ENCODE results near the gene BSG.
"Not testable (repeated sequence)": the region's sequence is repeated elsewhere in the genome, so short reads cannot be mapped to it uniquely, and the experiment has no call there.

BSG gene

DNA sequence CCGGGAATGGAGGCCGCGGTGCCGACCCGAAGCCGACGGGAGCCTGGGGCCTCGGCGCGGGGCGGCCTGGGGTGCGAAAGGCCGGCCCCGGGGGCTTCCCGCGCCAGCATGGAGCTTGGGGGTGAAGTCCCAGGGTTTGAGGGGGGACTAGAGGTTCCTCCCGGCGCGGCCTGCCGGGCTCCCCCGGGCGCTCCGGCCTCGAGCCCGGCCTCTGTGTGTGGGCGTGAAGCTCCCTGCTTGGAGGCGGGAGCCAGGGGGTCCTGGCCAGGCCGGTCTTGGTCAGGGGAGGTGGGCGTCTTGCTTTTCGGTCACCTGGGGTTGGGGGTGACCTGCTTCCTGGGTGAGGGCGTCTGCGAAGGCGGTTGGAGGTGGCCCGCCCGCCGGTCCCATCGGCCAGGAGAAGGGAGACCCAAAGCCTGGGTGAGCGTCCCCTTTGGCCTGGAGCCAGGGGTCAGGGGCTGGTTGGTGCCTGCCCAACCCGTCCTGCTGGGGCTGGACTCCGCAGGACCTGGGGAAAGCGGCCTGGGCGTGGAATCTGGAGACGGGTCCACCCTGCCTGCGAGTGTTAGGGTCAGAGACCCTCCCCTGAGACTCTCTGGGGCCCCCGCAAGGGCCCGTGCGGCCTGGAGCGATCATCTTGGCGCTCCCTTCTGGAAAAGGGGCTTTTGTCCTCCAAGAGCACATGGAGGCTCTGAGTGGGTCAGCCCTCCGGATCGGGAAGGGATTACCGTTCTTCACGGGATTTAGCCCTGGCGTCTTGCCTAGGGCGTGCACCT is 535 bp downstream of the BSG start:
- no peak for DNase-seq (ENCODE audit: low read depth)

DNA sequence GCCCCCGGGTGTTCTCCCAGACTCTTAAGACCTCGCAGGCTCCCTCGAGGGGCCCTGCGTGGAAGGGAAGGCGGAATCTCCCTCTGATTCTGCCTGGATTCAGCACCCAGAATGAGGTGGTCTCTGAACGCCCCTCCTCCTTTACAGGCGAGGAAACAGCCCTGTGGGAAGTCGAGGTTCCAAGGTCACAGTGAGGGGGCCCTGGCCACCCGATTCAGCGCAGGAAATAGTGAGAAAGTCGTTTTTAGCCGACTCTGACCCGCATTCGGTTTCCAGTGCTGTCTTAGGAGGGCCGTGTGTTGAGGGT is 1.1 kb downstream of the BSG start:
- no peak for DNase-seq (ENCODE audit: low read depth)

DNA sequence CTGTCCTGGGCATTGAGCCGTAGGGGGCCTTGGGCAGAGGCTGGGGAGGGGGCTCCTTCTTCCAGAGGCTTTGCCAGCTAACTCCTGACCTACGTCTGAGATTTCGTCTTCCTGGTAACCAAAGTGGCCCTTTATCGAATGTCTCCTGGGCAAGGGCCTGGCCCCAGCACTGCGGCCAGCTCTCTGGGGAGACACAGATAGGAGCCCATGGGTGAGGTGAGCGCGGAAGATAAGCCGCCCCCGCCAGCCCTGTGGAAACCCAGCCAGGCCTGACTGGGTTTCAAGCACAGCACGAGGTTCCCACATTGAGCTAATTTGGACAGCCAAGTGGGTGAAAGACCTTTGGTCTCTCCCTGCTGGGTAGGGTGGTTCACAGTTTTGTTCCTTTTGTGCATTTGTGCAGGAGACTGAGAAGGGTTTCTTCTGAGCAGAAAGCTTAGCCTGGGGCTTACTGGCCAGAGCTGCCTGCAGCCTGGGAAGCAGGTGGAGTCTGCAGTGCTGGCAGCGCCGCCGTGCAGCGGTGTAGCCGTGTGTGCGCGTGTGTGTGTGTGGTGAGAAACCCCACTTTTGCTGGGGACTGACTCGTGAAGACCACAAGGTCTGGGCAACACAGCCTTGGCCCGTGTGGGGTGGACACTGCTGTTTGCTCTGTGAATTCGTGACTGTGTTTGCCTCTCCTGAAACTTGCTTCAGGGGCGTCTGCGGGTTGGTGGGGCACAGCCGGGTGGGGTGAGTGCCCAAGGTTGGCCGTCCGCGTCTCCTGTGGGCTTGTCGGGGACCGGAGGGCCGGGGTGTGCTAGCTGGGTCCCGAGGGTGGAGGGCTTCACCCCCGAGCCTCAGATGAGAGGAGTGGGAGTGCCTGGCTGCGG is 2.5 kb downstream of the BSG start:
- DNase-seq (ENCODE audit: low read depth) = no peak

DNA sequence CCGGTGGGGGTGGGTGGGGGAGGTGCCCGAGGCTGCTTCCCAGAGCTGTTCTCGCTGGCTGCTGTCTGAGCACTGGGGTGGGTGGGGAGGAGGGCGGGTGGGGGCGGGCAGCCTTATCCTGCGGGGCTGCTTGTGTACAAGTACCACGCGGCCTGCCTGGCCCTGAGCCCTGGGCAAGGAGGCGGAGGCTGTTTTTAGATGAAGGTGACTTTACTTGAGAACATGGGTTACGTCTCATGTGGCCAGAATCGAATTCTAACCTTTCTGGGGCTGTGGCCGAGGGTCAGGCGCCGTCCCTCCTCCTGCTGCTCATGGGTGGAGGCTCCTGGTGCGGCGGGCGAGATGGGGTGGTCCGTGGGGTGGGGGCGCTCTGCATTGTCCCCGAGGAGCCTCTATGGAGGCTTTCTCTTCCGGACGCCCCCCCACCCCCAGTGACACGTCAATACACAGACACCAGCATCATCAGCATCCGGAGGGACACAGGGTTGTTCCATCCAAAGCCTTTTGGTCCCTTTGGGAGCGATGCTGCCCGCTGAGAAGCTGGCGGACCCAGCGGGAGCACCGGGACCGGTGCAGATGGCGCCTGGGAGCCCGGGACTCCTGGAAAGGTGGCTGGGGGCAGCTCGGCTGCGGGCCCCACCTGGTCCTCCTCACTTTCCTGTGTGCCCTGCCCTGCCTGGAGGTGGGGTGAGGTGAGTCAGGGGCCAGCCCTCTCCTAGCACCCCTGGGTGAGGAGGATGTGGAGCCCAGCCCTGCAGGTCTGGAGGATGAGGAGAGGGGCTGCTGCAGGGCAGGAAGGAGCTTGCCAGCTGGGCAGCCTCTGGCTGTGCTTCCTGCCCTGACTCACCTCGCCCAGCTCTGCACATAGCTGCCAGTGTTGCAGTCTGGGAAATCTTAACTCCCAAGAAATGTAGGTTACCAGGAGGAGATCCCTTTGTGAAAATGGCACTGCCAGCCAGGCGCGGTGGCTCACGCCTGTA is 3.4 kb downstream of the BSG start:
- DNase-seq (ENCODE audit: low read depth) = no peak

DNA sequence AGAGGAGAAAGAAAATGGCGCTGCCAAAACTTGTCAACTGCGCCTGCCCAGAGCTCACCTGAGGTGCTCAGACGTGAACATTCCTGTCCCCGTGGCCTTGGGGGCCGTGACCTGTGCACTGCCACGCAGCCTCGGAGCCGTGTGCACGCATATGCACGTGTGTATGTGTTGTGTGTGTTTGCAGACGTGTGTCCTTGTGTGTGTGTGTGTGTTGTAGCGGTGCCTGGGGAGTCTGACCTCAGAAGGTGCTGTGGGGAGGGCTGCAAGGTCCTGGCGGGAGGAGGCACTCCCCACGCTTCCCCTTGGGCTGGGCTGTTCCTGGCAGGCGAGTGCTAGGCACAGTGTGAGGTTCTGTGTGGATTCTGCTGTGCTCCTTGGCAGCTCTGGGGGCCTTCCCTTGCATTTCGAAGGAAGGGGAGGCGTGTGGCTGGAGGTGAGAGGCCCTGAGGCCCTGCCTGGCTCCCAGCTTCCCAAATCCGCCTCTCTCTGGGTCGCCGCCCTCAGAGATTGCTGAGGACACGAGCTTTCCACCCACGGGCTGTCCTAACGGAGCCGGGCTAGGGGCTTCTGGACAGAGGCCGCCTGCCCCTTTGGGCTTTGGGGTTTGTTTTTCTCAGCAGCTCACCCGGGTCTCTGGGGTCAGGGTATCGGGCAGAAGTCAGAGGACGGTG is 4.5 kb downstream of the BSG start:
- no peak for DNase-seq (ENCODE audit: low read depth)

DNA sequence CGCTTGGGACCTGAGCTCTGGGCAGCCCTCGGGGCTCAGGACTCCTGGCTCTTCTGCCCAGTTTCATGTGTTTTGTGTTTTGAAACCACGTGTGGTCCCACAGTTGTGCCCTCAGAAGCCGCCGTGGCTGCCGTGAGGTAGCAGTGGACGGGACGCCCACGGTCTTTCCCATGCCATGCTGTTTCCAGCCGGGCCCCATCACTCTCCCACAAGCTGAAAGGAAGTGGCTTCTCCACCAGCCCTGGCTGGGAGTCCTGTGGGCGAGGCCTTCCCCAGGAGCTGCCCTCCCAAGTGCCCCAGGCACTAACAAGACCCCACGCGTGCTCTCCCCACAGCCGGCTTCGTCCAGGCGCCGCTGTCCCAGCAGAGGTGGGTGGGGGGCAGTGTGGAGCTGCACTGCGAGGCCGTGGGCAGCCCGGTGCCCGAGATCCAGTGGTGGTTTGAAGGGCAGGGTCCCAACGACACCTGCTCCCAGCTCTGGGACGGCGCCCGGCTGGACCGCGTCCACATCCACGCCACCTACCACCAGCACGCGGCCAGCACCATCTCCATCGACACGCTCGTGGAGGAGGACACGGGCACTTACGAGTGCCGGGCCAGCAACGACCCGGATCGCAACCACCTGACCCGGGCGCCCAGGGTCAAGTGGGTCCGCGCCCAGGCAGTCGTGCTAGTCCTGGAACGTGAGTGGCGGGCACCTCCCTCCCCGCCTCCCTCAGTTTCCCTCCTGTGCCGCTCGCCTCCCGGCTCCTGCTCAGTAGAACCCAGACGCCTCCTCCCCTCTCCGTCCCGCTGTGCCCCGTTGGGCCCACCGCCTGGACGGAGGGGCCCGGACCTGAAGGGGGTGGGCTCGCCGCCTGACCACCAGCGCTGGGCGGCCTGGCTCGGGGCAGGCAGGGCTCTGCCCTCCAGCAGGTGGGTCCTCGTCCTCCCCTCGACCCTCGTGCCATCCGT is 5.3 kb downstream of the BSG start:
- DNase-seq (ENCODE audit: low read depth) = no peak

DNA sequence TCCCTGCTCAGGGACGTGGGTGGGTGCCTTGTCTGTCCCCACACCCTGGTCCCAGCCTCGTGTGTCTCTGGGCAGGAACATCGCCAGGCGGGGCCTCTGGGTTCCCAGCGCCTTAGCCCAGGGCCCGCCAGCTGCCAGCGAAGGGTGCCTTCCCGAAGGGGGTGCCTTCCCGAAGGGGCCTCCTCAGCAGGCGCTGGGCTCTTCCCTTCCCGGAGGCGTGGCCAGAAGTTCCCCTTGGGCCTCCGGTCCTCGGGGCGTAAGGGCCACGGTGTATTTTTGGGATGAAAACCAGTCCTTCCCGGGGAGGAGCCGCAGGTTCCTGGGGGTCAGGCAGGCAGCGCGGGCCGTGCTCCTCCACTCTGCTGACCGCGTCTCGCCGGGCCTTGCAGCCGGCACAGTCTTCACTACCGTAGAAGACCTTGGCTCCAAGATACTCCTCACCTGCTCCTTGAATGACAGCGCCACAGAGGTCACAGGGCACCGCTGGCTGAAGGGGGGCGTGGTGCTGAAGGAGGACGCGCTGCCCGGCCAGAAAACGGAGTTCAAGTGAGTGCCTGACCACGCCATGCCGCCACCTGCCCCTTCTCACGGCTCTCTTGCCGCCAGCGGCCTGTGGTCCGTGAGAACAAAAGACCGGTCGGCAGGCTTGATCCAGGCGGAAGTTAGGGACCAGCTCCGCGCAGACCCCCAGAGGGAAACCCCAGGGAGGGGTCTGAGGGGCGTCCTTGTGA is 6.9 kb downstream of the BSG start:
- no peak for DNase-seq (ENCODE audit: low read depth)

DNA sequence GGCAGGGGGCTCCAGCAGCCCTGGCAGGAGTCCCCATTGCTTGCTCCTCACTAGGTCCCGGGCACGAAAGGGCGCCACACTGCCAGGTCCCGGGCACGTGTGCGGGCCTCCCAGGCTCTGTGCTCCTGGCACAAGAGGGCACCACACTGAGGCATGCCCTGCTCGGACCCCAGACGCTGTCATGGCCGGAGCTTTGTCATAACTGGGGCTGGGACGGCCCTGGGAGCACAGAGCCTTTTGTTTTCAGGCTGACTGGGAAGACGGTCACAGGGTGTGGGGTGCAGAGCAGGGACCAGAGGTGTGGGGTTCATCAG is 7.4 kb downstream of the BSG start:
- no peak for DNase-seq (ENCODE audit: low read depth)

DNA sequence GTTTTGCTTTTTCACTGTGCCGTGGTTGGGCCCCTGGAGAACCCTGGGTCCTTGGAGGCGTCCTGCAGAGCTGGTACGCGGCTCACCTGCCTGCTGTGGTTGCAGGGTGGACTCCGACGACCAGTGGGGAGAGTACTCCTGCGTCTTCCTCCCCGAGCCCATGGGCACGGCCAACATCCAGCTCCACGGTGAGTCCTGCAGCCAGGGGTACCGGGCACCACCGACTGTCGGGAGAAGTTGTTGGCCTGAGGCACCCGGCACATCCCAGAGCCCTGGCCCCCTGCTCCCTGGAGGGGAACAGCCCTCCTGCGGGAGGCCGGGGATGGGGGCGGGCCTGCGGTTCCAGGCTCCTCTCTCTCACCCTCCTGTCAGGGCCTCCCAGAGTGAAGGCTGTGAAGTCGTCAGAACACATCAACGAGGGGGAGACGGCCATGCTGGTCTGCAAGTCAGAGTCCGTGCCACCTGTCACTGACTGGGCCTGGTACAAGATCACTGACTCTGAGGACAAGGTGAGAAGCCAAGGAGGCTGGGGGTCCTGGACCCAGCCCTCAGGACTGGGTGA is 8.0 kb downstream of the BSG start:
- no peak for DNase-seq (ENCODE audit: low read depth)

DNA sequence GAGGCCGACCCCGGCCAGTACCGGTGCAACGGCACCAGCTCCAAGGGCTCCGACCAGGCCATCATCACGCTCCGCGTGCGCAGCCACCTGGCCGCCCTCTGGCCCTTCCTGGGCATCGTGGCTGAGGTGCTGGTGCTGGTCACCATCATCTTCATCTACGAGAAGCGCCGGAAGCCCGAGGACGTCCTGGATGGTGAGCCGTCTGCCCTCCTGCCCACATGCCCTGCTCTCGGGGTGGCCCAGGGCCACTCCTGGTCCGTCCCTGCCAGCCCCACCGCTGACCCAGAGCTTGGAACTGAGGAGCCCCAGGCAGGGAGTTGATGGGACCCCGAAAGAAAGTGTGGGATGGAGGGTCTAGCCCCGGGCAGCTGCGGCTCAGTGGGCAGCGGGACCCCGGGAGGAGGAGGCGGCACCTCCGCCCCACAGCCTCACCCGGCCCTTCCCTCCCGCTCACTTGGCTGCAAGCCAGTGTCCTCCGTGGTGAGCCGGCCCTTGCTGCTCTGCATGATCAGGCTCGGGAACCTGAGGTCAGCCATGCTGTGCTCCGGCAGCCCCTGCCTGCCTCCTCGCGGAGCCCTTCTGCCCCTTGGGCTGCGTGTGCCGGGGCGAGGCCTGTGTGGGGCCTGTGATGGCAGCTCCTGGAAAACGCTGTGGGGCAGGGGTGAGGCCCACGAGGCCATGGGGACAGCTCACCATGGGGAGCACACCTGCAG is 9.2 kb downstream of the BSG start:
- DNase-seq (ENCODE audit: low read depth) = no peak

DNA sequence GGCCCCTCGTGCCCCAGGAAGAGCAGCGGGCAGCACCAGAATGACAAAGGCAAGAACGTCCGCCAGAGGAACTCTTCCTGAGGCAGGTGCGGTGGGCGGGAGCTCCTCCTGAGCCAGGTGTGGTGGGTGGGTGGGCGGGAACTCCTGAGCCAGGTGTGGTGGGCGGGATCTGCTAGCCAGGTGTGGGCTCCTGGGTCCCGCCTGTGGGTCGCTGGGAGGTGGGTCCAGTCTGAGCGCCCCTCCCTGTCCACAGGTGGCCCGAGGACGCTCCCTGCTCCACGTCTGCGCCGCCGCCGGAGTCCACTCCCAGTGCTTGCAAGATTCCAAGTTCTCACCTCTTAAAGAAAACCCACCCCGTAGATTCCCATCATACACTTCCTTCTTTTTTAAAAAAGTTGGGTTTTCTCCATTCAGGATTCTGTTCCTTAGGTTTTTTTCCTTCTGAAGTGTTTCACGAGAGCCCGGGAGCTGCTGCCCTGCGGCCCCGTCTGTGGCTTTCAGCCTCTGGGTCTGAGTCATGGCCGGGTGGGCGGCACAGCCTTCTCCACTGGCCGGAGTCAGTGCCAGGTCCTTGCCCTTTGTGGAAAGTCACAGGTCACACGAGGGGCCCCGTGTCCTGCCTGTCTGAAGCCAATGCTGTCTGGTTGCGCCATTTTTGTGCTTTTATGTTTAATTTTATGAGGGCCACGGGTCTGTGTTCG is 10.3 kb downstream of the BSG start:
- no peak for DNase-seq (ENCODE audit: low read depth)

DNA sequence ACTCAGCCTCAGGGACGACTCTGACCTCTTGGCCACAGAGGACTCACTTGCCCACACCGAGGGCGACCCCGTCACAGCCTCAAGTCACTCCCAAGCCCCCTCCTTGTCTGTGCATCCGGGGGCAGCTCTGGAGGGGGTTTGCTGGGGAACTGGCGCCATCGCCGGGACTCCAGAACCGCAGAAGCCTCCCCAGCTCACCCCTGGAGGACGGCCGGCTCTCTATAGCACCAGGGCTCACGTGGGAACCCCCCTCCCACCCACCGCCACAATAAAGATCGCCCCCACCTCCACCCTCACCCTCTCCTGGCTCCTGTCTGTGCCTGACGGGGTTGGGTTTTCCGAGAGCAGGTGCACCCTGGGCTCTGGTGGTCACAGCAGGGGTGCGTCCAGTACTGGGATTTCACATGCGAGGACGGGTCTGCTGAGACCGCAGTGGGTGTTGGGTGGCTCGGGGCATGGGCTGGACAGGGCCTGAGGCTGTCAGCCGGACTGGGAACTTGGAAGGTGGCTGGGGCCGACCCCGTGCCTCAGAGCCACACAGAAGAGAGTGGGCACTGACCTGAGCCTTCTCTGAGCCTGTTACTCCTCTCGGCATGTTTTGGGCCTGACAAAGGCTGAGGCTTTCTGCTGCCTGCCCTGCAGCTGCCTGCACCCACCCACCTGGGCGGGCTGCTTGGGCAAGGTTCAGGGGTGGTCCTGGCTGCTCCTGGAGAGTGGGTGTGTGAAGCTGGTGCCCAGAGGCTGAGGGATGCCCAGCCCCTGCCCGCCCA is 11.0 kb downstream of the BSG start:
- DNase-seq (ENCODE audit: low read depth) = no peak

DNA sequence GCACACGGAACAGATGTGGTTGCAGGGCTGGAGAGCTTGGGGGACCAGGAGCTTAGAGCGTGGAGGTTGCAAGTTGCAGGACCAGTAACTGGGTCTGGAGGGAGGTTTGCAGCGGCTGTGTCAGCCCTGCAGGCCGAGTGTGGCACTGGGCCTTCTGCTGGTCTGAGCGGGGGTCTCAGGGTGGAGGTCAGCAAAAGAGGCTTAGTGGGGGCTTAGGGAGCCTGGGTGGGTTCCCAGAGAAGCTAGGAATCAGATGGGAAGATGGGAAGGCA is 11.5 kb downstream of the BSG start:
- DNase-seq (ENCODE audit: low read depth) = no peak

DNA sequence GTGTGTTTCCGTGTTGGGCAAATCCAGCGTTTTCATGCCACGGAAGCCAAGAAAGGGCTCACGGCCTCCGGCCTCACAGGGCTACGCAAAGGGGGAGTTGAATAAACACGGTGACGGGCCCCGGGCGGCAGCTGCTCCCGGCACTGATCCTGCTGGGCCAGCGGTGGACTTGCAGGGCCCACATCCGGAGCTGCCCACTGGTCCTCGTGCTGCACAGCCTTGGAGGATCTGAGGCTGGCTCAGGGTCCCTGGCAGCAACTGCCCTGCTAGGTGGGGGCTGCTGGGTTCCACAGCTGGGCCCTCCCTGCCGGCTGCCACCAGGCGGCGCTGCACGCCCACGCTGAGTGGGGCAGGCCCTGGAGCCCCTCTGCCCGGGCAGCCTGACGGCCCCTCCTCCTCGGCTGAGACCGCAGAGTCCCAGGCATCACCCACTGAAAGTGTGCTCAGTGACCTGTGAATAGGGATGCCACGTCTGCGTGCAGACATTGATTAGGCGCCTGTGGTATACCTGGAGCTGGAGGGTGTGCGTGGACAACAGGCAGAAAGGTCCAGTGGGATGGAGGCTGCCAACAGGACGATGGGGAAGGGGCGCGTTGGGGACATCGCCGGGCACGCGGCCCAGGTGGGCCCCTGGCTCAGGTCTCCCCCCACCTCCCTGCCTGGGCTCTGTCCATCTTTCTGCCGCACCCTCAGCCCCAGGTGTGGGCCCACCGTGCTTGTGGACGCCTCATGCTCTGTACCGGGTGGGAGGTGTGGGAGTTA is 12.0 kb downstream of the BSG start:
- peak; percentile 48 for DNase-seq (ENCODE audit: low read depth)

DNA sequence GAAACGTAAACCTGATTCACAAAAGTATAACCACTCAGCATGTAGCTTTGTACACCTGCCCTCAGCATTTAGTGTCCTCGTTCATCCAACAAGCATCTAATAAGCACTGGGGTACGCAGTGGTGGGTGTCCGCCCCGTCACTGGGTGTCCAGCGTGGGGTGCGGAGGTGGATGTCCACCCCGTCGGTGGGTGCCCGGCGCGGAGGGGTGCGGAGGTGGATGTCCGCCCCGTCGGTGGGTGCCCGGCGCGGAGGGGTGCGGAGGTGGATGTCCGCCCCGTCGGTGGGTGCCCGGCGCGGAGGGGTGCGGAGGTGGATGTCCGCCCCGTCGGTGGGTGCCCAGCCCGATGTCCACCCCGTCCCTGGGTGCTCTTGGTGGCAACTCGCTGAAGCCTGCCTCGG is 12.8 kb downstream of the BSG start:
- not testable (repeated sequence) for DNase-seq (ENCODE audit: low read depth)

DNA sequence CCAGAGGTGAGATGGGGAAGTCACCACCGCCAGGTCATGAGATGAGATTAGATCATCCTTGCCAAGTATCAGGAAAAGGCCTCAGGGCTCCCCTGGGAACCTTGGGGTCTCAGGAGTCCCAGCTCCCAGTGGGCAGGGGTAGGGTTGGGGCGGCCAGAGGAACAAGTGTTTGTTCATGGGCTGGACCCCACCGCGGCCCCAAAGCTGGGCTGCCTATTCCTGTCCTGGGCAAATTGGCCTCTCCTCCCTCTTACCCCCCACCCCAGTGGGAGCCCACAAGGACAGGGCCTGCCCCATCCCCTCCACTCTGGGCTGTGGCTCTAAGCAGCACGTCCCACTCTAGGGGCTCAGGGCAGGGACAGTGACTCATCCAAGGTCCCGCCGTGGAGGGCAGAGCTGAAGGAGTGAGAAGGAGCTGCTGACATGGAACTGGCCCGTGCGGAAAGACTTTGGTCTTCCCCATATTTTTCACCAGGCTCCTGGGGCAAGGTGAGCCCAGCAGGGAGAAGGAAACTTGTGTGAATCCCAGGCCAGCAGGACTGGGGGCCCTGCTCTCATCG is 13.2 kb downstream of the BSG start:
- DNase-seq (ENCODE audit: low read depth) = no peak

Data from activated gamma-delta T cell treated with anti-CD3 and anti-CD28 coated beads, Interleukin-2, amount 50 U/mL, for 16 hours (primary cell).